GM04503 (cell line): ENCODE results near the gene CHCHD6.

Source experiments
- DNase-seq: peaks from one replicate; pipeline ENCODE4 v3.0.0-alpha.2; 2012; ENCODE audit warnings: low read depth

Gene CHCHD6

GRCh38 chr3:126743781-126744180, 39.7 kb downstream of the CHCHD6 start:
- no peak for DNase-seq

DNA sequence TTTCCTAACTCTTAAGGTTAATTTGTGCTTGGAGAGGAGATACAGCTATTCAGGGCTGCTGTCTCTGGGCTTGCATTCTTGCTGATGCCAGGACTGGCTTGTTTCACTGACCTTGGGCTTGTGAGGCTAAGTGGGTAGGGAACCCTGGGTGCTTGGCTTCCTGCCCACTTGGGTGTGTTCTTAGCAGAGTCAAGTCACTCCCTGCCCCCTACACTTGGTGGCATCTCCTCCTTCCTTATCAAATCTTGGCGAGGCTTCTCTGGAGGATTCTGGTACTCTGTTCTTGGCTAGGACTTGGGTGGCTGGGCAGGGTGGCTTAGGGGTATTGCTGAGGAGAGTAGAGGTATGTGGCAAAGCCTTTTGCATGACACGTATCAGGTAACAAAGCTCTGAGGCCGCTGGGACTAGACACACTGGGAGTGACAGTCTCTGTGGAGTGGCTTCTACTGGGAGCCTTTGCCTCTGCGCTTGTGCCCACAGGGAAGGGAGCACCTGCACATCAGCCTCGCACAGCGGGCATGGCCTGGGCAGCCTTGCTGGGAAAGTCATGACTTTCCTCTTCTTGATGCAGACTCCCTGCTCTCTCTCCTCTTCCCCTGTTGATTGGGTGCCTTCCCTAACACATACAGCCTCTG, 41.8 kb downstream of the CHCHD6 start:
- no peak for DNase-seq

- no peak for DNase-seq
Observed at GRCh38 chr3:126746395-126747177, 42.5 kb downstream of the CHCHD6 start.

- DNase-seq, result no peak
Observed at GRCh38 chr3:126747768-126748167, 43.7 kb downstream of the CHCHD6 start.

DNA sequence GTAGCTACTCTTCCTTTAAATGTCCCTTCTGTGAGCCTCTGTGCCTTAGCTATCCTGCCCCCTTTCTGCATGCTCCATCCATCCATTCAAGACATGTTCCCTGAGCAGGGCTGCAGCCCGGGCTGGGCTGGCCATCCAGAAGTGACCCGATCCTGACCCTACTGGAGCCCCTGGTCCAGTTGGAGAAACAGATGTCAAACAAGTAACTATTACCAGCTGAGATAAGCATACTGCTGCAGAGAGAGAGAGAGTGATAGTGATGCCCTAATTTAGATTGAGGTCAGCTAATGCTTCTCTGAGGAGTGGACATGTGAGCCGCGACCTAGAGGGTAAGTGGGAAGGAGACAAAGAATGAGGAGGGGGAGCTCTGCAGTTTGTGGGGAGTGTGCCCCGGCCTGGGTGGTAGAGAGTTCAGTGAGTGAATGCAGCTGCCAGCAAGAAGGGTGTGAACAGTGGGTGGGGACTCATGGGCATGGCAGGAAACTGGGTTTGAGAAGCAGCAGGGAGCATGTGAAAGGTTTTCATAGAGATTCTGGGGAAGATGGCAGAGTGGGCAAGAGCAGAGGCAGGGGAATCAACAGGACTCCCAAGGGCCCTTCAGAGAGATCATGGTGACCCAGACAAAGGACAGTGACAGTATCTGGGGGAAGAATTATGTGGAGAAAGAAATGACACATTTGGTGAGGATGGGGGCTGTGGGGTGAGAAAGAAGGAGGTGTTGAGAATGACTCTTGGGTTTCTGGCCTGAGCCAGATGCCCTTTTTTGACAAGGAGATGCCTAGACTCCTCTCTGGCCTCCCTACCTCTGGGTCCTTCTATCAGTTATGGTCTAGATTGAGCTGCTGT, 44.9 kb downstream of the CHCHD6 start:
- no peak for DNase-seq

- DNase-seq, result no peak
Observed at GRCh38 chr3:126749547-126749875, 45.5 kb downstream of the CHCHD6 start.

DNA sequence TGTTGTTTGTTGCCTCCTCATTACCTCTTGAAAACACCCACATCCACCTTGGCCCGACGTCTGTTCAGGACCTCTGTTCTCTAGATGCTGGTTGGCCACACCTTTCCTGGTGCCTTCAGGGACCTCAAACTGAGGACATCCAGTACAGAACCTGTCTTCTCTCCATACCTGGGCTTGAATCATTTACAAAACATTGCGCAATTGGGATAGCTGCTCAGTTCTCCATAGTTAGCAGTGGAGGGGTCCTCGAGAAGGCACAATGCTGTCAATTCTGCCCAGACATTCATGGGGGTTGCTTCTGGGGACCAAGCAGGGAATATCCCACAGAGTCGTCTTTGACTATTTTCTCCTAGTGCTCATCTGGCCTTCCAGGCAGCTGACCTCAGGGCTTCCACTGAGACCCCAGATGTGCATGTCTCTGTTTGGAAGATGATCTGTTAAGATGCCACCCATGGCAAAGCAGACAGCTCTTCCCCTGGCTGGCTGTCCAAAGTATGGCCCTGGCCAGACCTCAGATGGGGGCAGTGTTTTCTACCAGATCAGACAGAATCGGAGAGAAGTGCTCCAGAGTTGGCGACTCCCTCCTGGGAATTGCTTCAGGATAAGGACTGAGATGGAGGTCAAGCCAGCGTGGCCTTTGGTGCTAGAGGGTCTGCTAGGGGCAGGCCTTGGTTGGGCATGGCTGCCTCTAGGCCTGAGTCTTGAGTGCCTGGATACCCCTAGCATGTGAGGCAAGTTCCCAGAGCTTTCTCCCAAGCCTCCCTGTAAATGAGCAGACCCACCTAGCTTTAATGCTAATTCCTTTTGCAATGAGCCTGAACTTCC, 46.1 kb downstream of the CHCHD6 start:
- no peak for DNase-seq

- DNase-seq, result no peak
Observed at GRCh38 chr3:126750756-126751121, 46.7 kb downstream of the CHCHD6 start.

DNA sequence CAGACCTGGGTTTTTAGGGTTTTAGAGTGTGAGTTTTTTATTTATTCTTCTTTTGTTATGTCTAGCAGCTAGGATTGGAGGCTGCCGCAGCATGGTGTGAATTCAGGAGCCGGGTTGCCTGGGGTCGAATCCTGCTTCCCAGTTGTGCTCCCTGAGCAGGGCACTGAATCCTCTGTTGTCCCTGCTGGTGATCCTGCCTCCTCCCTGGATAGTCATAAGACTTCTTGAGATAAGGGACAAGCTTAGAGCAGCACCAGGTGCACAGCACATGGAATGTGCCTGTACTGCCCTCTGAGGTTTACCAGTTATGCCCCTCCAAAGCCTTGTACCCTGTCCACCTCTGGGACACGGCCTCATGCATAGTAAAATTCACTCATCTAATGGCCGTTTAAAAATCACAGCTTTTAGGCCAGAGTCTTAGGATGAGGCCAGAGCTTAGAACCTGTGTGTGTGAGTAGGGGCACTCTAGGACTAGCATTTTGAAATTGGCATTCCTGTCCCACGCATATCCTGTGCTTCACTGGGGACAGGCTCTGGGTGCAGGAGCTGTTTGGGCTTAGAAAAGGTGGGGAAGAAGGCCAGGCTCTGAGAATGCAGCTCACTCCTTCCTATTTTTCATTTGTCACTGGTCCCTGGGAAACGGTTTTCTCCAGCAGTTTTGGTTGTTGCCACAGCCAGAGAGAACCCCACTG, 47.7 kb downstream of the CHCHD6 start:
- no peak for DNase-seq

- peak; percentile 8 for DNase-seq
Observed at GRCh38 chr3:126752303-126753190, 48.5 kb downstream of the CHCHD6 start.

DNA sequence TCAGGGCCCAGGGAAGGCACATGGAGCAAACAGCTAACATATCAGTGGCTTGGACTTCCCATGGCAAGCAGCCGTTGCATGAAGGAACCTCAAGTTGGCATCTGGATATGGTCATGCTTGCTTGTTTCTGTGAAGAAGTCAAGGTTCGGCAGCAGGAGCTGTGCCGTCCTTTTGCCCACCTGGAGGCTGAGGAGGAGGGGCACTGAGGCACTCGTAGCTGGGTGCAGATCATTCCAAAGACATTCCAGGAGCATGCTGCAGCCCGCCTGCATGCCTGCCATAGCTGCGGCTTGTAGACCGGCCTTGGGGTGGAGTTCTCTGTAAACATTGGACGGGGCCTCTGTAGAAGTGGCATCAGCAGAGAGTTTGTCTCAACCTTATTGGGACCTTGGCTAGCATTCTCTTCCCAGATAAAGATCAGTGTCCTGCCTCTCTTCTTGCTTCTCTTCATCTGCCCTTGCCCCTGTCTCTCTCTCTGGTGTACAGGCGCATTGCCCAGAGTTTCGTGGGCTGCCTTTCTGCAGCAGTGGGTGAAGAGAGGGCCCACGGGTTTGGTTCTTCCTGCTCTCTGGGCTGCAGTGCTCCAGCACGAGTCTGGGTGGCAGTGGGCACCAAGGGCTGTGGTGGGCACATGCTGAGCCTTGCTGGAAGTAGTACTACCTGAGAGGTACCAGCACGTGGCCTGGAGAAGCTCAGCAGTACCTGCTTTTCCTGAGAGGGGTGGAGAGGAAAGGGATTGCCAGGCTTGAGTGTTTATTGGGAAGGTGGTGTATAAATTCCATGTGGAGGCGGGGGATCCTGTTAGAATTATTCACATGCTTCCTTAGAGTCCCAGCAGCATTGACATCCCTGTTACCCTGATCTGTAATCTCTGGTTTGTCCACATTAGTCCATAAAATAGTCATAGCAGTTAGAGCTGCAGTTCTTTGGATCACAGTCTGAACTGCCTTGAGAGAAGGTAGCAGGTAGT, 49.4 kb downstream of the CHCHD6 start:
- no peak for DNase-seq

GRCh38 chr3:126755866-126756265, 51.8 kb downstream of the CHCHD6 start:
- DNase-seq, result no peak

DNA sequence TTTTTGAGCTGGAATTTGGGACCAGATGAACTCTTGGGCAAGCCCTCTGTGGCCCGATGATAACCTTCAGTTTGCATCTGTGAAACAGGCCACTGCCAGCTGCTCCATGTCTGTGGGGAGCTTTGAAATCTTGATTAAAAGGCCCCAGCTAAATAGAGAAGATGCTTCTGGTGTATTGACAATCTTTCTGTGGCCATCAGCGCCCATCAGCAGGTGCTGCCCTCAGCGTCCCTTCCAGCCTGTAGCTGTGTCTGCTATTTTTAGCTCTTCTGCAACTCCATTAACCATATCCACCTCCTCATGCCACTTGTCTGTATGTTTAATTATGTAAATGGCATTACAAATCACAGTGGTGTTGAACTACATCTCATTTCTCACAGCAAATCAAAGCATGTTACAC, 54.0 kb downstream of the CHCHD6 start:
- DNase-seq, result no peak

DNA sequence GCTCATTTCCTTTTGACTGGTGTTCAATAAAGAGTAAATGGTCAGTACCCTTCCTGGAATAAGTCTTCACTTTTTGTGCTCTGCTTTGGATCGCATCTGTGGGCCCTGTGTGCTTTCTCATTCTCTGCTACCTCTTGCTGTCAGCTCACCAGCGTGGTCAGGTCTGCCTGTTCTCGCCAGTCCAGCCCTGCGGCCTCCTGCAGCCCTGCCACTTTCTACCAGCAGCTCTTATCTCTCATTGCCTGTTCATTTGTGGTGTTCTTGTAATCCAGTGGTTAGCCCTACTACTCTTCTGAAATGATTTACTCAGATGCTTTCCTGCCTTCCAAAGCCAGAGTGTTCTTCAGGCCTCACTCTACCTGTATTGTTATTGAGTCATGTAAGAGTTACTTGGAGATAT, 54.8 kb downstream of the CHCHD6 start:
- DNase-seq, result no peak

DNA sequence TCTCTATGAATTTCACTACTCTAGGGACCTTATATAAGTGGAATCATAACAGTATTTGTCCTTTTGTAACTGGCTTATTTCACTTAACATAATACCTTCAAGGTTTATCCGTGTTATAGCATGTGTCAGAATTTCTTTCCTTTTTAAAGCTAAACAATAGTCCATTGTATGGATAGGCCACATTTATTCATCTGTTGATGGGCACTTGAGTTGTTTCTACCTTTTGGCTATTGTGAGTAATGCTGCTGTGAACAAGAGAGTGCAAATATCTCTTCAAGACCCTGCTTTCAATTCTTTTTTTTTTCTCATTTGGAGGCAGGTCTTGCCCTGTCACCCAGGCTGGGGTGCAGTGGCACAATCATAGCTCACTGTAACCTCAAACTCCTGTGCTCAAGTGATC, 56.5 kb downstream of the CHCHD6 start:
- DNase-seq, result no peak

DNA sequence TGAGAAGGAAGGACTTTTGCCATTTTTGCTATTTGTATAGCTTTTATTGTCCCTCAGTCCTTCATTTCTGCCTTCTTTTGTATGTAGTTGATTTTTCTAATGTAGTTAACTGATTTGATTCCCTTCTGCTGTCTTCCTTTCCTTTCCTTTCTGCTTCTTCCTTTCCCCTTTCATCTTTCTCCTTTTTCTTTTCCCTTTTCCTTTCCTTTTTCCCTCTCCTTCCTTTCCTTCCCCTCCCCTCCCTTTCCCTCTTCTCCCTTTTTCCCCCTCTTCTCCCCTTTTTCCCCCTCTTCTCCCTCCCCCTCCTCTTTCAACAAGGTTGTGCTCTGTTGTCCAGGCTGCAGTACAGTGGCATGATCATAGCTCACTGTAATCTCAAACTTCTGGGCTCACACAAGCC, 59.0 kb downstream of the CHCHD6 start:
- DNase-seq, result no peak

DNA sequence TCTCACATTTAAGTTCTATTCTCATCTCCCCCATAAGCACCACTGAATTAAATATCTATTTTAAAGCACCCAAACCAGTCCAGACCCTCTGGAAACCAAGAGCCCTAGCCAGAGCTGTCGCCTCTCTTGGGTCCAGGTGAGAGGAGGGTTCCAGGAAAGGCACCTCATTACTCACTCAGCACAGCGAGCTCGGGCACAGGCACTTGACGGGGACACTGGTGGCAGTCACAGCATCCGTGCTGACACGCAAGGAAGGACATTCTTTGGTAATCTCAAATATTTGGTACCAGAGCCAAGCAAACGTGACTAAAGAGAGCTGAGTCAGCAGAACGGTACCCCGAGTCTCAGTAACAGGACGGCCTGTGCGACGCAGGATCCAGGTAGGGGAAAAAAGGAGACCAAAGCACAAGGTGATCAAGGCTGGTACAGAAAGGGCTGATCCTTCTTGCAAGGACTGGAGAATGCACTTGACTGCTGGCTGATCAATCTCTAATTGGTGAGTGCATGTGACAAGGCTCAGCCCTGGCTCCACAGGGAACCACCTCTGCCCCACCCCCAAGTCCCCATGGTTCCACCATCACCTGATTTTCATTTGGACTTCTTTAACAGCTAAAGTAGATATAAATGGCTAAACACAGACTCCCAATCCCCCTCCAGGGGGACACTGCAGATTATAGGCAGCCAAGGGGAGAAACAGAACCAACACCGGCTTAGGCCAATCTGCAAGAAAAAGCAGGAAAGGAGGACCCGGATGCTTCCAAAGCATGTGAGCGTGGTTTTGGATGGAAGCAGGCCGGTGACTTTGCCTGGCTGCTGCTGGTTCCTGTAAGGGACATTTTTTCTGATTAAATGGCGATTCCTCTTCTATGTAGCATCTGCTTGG, 61.4 kb downstream of the CHCHD6 start:
- no peak for DNase-seq

GRCh38 chr3:126766653-126767052, 62.6 kb downstream of the CHCHD6 start:
- DNase-seq, result no peak
